ENCODE results near the gene CGREF1. TPM values are rescaled to one million over a fixed set of nuclear protein-coding genes. Genes with fewer than 3 reads are reported as not detected.

CGREF1 gene
- total and polyA plus RNA-seq, 4 donors: 0.98 to 16.1 (median 11.7) TPM

DNA sequence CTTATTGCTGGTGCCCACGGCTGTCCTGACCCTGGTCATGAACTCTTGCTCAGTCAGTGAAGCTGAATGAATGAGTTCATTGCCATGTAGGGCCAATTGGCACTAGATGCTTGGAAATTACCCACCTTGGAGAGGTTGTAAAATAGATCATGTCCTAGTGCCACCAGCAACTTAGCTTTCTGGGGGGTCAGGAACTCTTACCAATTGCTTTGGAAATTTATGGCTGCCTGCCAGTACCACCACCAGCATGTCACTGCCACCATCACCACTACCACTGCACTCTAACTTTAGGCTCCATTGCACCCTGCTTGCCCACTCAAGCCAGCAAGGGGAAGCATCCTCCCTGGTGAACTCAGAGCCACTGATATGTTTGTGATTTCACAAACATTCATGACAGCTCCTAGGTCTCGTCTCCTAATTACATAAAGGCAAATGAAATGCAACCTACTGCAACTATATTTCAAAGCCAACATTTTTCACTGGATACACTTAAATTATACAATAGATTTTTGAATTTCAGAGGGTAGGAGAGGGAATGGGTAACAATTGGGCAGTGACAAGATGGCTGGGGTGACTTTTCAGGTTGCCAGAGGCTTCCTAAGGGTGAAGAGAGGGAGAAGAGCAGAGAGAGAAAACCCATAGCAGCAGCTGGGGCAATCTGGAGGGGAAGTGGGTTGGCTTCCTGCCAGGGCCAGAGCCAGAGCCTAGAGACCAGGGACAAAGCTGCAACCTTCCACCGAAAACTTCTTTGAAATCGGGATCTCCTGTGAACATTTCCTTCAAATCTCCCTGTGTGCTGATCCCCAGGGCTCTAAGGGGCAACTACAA lies 44.0 kb downstream of the CGREF1 start:
- peak overlapping the region; percentile 14 to 38 for H3K27ac ChIP-seq (ENCODE audit: low read depth in 1 of 2, low read length in 2 of 2)
- 59% methylated on average over 4 of the region's 4 CpGs for WGBS
- no peak overlapping the region for H3K4me3 ChIP-seq (ENCODE audit: low read depth in 1 of 3, low read length in 3 of 3)
- no peaks in the 10 kb centered on the region for H3K36me3 ChIP-seq (ENCODE audit: control insufficient read depth in 4 of 4, insufficient read depth in 3 of 4, low read depth in 1 of 4, low read length in 3 of 4)
- no peaks in the 10 kb centered on the region for H3K9me3 ChIP-seq (ENCODE audit: control insufficient read depth in 4 of 4, low read length in 3 of 4)
- TF ChIP-seq NR2F2 (IDR thresholded peaks at IDR 0.05): no peak
- TF ChIP-seq, protein P1, sequence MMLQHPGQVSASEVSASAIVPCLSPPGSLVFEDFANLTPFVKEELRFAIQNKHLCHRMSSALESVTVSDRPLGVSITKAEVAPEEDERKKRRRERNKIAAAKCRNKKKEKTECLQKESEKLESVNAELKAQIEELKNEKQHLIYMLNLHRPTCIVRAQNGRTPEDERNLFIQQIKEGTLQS (IDR thresholded peaks at IDR 0.05): no peak
- TF ChIP-seq, protein P2, sequence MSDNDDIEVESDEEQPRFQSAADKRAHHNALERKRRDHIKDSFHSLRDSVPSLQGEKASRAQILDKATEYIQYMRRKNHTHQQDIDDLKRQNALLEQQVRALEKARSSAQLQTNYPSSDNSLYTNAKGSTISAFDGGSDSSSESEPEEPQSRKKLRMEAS (IDR thresholded peaks at IDR 0.05): no peak
- no peak for TF ChIP-seq SP1 (IDR thresholded peaks at IDR 0.05)
- TF ChIP-seq, protein P3, sequence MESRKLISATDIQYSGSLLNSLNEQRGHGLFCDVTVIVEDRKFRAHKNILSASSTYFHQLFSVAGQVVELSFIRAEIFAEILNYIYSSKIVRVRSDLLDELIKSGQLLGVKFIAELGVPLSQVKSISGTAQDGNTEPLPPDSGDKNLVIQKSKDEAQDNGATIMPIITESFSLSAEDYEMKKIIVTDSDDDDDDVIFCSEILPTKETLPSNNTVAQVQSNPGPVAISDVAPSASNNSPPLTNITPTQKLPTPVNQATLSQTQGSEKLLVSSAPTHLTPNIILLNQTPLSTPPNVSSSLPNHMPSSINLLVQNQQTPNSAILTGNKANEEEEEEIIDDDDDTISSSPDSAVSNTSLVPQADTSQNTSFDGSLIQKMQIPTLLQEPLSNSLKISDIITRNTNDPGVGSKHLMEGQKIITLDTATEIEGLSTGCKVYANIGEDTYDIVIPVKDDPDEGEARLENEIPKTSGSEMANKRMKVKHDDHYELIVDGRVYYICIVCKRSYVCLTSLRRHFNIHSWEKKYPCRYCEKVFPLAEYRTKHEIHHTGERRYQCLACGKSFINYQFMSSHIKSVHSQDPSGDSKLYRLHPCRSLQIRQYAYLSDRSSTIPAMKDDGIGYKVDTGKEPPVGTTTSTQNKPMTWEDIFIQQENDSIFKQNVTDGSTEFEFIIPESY (IDR thresholded peaks at IDR 0.05): no peak
- TF ChIP-seq, protein P4, sequence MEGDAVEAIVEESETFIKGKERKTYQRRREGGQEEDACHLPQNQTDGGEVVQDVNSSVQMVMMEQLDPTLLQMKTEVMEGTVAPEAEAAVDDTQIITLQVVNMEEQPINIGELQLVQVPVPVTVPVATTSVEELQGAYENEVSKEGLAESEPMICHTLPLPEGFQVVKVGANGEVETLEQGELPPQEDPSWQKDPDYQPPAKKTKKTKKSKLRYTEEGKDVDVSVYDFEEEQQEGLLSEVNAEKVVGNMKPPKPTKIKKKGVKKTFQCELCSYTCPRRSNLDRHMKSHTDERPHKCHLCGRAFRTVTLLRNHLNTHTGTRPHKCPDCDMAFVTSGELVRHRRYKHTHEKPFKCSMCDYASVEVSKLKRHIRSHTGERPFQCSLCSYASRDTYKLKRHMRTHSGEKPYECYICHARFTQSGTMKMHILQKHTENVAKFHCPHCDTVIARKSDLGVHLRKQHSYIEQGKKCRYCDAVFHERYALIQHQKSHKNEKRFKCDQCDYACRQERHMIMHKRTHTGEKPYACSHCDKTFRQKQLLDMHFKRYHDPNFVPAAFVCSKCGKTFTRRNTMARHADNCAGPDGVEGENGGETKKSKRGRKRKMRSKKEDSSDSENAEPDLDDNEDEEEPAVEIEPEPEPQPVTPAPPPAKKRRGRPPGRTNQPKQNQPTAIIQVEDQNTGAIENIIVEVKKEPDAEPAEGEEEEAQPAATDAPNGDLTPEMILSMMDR (IDR thresholded peaks at IDR 0.05; ENCODE audit: low read depth, low read length, missing input control): no peak
- TF ChIP-seq, protein P5, sequence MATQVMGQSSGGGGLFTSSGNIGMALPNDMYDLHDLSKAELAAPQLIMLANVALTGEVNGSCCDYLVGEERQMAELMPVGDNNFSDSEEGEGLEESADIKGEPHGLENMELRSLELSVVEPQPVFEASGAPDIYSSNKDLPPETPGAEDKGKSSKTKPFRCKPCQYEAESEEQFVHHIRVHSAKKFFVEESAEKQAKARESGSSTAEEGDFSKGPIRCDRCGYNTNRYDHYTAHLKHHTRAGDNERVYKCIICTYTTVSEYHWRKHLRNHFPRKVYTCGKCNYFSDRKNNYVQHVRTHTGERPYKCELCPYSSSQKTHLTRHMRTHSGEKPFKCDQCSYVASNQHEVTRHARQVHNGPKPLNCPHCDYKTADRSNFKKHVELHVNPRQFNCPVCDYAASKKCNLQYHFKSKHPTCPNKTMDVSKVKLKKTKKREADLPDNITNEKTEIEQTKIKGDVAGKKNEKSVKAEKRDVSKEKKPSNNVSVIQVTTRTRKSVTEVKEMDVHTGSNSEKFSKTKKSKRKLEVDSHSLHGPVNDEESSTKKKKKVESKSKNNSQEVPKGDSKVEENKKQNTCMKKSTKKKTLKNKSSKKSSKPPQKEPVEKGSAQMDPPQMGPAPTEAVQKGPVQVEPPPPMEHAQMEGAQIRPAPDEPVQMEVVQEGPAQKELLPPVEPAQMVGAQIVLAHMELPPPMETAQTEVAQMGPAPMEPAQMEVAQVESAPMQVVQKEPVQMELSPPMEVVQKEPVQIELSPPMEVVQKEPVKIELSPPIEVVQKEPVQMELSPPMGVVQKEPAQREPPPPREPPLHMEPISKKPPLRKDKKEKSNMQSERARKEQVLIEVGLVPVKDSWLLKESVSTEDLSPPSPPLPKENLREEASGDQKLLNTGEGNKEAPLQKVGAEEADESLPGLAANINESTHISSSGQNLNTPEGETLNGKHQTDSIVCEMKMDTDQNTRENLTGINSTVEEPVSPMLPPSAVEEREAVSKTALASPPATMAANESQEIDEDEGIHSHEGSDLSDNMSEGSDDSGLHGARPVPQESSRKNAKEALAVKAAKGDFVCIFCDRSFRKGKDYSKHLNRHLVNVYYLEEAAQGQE (IDR thresholded peaks at IDR 0.05): no peak
- TF ChIP-seq FOXA2 (IDR thresholded peaks at IDR 0.05): no peak
- no peak for TF ChIP-seq YY1 (IDR thresholded peaks at IDR 0.05)
- TF ChIP-seq GABPA (IDR thresholded peaks at IDR 0.05 in 1 of 2, conservative IDR thresholded peaks at IDR 0.05 in 1 of 2): no peak
- TF ChIP-seq HNF4G (IDR thresholded peaks at IDR 0.05): no peak
- no peak for TF ChIP-seq TAF1 (conservative IDR thresholded peaks at IDR 0.05)
- no peak for TF ChIP-seq HNF4A (conservative IDR thresholded peaks at IDR 0.05)
- H3K4me1 ChIP-seq (ENCODE audit: control insufficient read depth in 4 of 4, insufficient read depth in 4 of 4, low read length in 3 of 4): peaks cover 9 to 29% (median 16%) of the 10 kb centered on the region in 4 donors
- no peak overlapping the region for H3K9ac ChIP-seq (ENCODE audit: low read depth in 1 of 2, low read length in 2 of 2)
- DNase-seq (ENCODE audit: low spot score): no peak
- no peaks in the 10 kb centered on the region for H3K27me3 ChIP-seq (ENCODE audit: control insufficient read depth in 4 of 4, insufficient read depth in 4 of 4, low read length in 3 of 4)

DNA sequence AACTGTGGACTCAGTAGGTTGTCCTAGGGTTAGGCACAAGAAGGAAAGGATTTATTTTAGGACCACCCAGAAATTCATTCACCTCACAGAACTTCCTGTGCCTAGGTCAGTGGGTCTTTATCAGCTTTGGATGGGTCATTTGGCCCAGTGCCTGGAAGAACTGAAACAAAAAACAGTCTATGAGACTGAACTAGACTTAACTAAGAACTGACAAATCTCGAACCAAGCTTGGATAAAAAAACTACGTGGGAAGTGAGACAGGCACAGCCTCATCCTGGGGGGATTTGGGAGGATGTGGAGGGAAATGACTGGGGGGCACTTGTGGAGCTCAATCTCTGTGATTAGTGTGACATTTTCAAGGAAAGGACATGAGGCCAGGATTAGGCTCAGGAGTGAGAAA lies 45.1 kb downstream of the CGREF1 start:
- WGBS: 69% methylated on average over 2 of the region's 2 CpGs
- TF ChIP-seq NR2F2 (IDR thresholded peaks at IDR 0.05): peak; percentile 61
- TF ChIP-seq GABPA (IDR thresholded peaks at IDR 0.05 in 1 of 2, conservative IDR thresholded peaks at IDR 0.05 in 1 of 2): no peak
- no peak for TF ChIP-seq YY1 (IDR thresholded peaks at IDR 0.05)
- Histone ChIP-seq H3K27ac (ENCODE audit: low read depth in 1 of 2, low read length in 2 of 2) (peak overlapping the region; percentile 12 to 52), H3K36me3 (ENCODE audit: control insufficient read depth in 4 of 4, insufficient read depth in 3 of 4, low read depth in 1 of 4, low read length in 3 of 4) (peaks cover 0 to 4% (median 3%) of the 10 kb centered on the region in 4 donors), H3K9ac (ENCODE audit: low read depth in 1 of 2, low read length in 2 of 2) (no peak overlapping the region), H3K4me3 (ENCODE audit: low read depth in 1 of 3, low read length in 3 of 3) (no peak overlapping the region), H3K4me1 (ENCODE audit: control insufficient read depth in 4 of 4, insufficient read depth in 4 of 4, low read length in 3 of 4) (peaks cover 9 to 35% (median 19%) of the 10 kb centered on the region in 4 donors), H3K27me3 (ENCODE audit: control insufficient read depth in 4 of 4, insufficient read depth in 4 of 4, low read length in 3 of 4) (no peaks in the 10 kb centered on the region), H3K9me3 (ENCODE audit: control insufficient read depth in 4 of 4, low read length in 3 of 4) (no peaks in the 10 kb centered on the region)
- no peak for DNase-seq (ENCODE audit: low spot score)
